Large intestine (tissue), 3 donors: ENCODE results near the gene ASB10. TPM values are rescaled to one million over a fixed set of nuclear protein-coding genes. Genes with fewer than 3 reads are reported as not detected.

Experiments
- DNase-seq, 2 donors: peaks; one replicate each; pipeline versions ENCODE4 v3.0.0 to v3.0.0-alpha.2; 2013
- H3K27ac ChIP-seq: one replicate; pipeline ENCODE4 v1.5.1; 2013; ENCODE audit warnings: low read length
- H3K27me3 ChIP-seq: 2 replicates; pipeline ENCODE4 v1.6.1; 2013; ENCODE audit warnings: low read length; ENCODE audit not compliant: control insufficient read depth, insufficient read depth
- H3K36me3 ChIP-seq: 2 replicates; pipeline ENCODE4 v1.6.1; 2013; ENCODE audit warnings: low read length; ENCODE audit not compliant: control insufficient read depth, insufficient read depth
- H3K4me1 ChIP-seq: one replicate; pipeline ENCODE4 v1.6.1; 2013; ENCODE audit warnings: low read length; ENCODE audit not compliant: control insufficient read depth, insufficient read depth
- H3K4me3 ChIP-seq: one replicate; pipeline ENCODE4 v1.5.1; 2013; ENCODE audit warnings: low read length
- H3K9me3 ChIP-seq: one replicate; pipeline ENCODE4 v1.6.1; 2013; ENCODE audit warnings: mild to moderate bottlenecking, low read depth, low read length, moderate library complexity; ENCODE audit not compliant: control insufficient read depth
- WGBS: methylation state at CpG from one replicate; pipeline ENCODE4 v1.1.5; 2013; ENCODE audit warnings: low lambda C conversion rate; ENCODE audit not compliant: insufficient coverage; 5-methylcytosine and 5-hydroxymethylcytosine counted together
- polyA plus RNA-seq: library from polyadenylated mRNA; unstranded; fragments of 120-200 nt; gene quantifications from one replicate; pipeline ENCODE4 v1.2.1, GENCODE V29; 2013

The ASB10 gene
- polyA plus RNA-seq, 1 donor = not detected

- no peak overlapping the region for H3K27ac ChIP-seq
- H3K36me3 ChIP-seq = no peaks in the 10 kb centered on the region
- peaks cover 11% of the 10 kb centered on the region for H3K27me3 ChIP-seq
- 100% methylated on average over 1 of the region's 22 CpGs for WGBS
- no peak for DNase-seq
- no peaks in the 10 kb centered on the region for H3K9me3 ChIP-seq
- H3K4me1 ChIP-seq = no peaks in the 10 kb centered on the region
- no peak overlapping the region for H3K4me3 ChIP-seq
These were observed 580 bp upstream of the ASB10 start for GRCh38 chr7:151187409-151188251.

- DNase-seq = no peak
- no peaks in the 10 kb centered on the region for H3K36me3 ChIP-seq
- no CpG with 5 or more reads among the region's 16 CpGs for whole genome bisulfite sequencing
- H3K4me1 ChIP-seq = no peaks in the 10 kb centered on the region
- no peak overlapping the region for H3K27ac ChIP-seq
- H3K9me3 ChIP-seq = no peaks in the 10 kb centered on the region
- H3K27me3 ChIP-seq = peaks cover 11% of the 10 kb centered on the region
- H3K4me3 ChIP-seq = no peak overlapping the region
These were observed 1.0 kb downstream of the ASB10 start for GRCh38 chr7:151185762-151186639.

GRCh38 chr7:151181011-151181431, 6.0 kb downstream of the ASB10 start:
- no peak overlapping the region for H3K4me3 ChIP-seq
- DNase-seq = no peak
- no peaks in the 10 kb centered on the region for H3K36me3 ChIP-seq
- no peaks in the 10 kb centered on the region for H3K4me1 ChIP-seq
- H3K27me3 ChIP-seq = peaks cover 31% of the 10 kb centered on the region
- no peaks in the 10 kb centered on the region for H3K9me3 ChIP-seq
- no CpG with 5 or more reads among the region's 22 CpGs for WGBS
- no peak overlapping the region for H3K27ac ChIP-seq

GRCh38 chr7:151179946-151180345, 7.1 kb downstream of the ASB10 start:
- no peaks in the 10 kb centered on the region for H3K9me3 ChIP-seq
- no peak for DNase-seq
- H3K27ac ChIP-seq = no peak overlapping the region
- WGBS = no CpG with 5 or more reads among the region's 4 CpGs
- no peaks in the 10 kb centered on the region for H3K36me3 ChIP-seq
- H3K27me3 ChIP-seq = peaks cover 42% of the 10 kb centered on the region
- no peaks in the 10 kb centered on the region for H3K4me1 ChIP-seq
- no peak overlapping the region for H3K4me3 ChIP-seq

- Histone ChIP-seq H3K27me3 (peaks cover 47% of the 10 kb centered on the region), H3K4me3 (no peak overlapping the region), H3K36me3 (no peaks in the 10 kb centered on the region), H3K27ac (no peak overlapping the region), H3K4me1 (no peaks in the 10 kb centered on the region), H3K9me3 (peaks cover 4% of the 10 kb centered on the region)
- DNase-seq = no peak
- no CpG with 5 or more reads among the region's 8 CpGs for WGBS
These were observed 7.7 kb downstream of the ASB10 start for GRCh38 chr7:151179287-151179860.

GRCh38 chr7:151178831-151179230, 8.2 kb downstream of the ASB10 start:
- Histone ChIP-seq H3K9me3 (peaks cover 10% of the 10 kb centered on the region), H3K4me1 (no peaks in the 10 kb centered on the region), H3K27me3 (peaks cover 49% of the 10 kb centered on the region), H3K36me3 (no peaks in the 10 kb centered on the region), H3K4me3 (no peak overlapping the region), H3K27ac (no peak overlapping the region)
- WGBS = 100% methylated on average over 1 of the region's 2 CpGs
- no peak for DNase-seq

GRCh38 chr7:151178236-151178635, 8.8 kb downstream of the ASB10 start:
- Histone ChIP-seq H3K27ac (no peak overlapping the region), H3K4me3 (no peak overlapping the region), H3K4me1 (no peaks in the 10 kb centered on the region), H3K9me3 (peaks cover 13% of the 10 kb centered on the region), H3K36me3 (no peaks in the 10 kb centered on the region), H3K27me3 (peaks cover 53% of the 10 kb centered on the region)
- DNase-seq = no peak
- WGBS = 100% methylated on average over 1 of the region's 9 CpGs

- Histone ChIP-seq H3K27me3 (peaks cover 60% of the 10 kb centered on the region), H3K4me1 (no peaks in the 10 kb centered on the region), H3K4me3 (no peak overlapping the region), H3K27ac (no peak overlapping the region), H3K36me3 (no peaks in the 10 kb centered on the region), H3K9me3 (peaks cover 19% of the 10 kb centered on the region)
- DNase-seq = no peak
- WGBS = no CpG with 5 or more reads among the region's 1 CpG
These were observed 9.7 kb downstream of the ASB10 start for GRCh38 chr7:151177310-151177709.

- no peak overlapping the region for H3K4me3 ChIP-seq
- H3K4me1 ChIP-seq = no peaks in the 10 kb centered on the region
- no CpG with 5 or more reads among the region's 9 CpGs for WGBS
- H3K9me3 ChIP-seq = peaks cover 19% of the 10 kb centered on the region
- no peak overlapping the region for H3K27ac ChIP-seq
- no peaks in the 10 kb centered on the region for H3K36me3 ChIP-seq
- H3K27me3 ChIP-seq = peaks cover 65% of the 10 kb centered on the region
- no peak for DNase-seq
These were observed 10.6 kb downstream of the ASB10 start for GRCh38 chr7:151176401-151176800.

GRCh38 chr7:151175793-151176311, 11.2 kb downstream of the ASB10 start:
- Histone ChIP-seq H3K27me3 (peaks cover 69% of the 10 kb centered on the region), H3K4me3 (no peak overlapping the region), H3K27ac (no peak overlapping the region), H3K9me3 (peaks cover 19% of the 10 kb centered on the region), H3K36me3 (no peaks in the 10 kb centered on the region), H3K4me1 (no peaks in the 10 kb centered on the region)
- WGBS = no CpG with 5 or more reads among the region's 23 CpGs
- no peak for DNase-seq
